Osteoblast (primary cell): ENCODE measurements around the gene FCMR. TPM values are rescaled to one million over a fixed set of nuclear protein-coding genes. Genes with fewer than 3 reads are reported as not detected.

Source experiments
- DNase-seq: peaks from one replicate; pipeline ENCODE4 v3.0.0; 2011; ENCODE audit warnings: low spot score, mixed read lengths; ENCODE audit not compliant: insufficient read length; ENCODE audit errors: missing footprints
- H2AFZ ChIP-seq: 2 replicates; pipeline ENCODE4 v1.6.0; 2011; ENCODE audit warnings: mild to moderate bottlenecking, low read length
- H3K27ac ChIP-seq: 2 replicates; pipeline ENCODE4 v1.5.1; 2011; ENCODE audit warnings: mild to moderate bottlenecking, low read depth, low read length, moderate library complexity
- H3K27me3 ChIP-seq: 2 replicates; pipeline ENCODE4 v1.6.0; 2012; ENCODE audit warnings: mild to moderate bottlenecking, control low read depth, inconsistent platforms, low read length, moderate library complexity; ENCODE audit not compliant: insufficient read depth
- H3K36me3 ChIP-seq: 2 replicates; pipeline ENCODE4 v1.5.1; 2011; ENCODE audit warnings: mild to moderate bottlenecking, low read length, control low read depth, moderate library complexity; ENCODE audit not compliant: insufficient read depth
- H3K4me1 ChIP-seq: 2 replicates; pipeline ENCODE4 v1.5.1; 2011; ENCODE audit warnings: mild to moderate bottlenecking, low read length, control low read depth, moderate library complexity; ENCODE audit not compliant: insufficient read depth
- H3K4me2 ChIP-seq: 2 replicates; pipeline ENCODE4 v1.6.0; 2011; ENCODE audit warnings: mild to moderate bottlenecking, low read length; ENCODE audit not compliant: insufficient read depth
- H3K4me3 ChIP-seq: fragments of 200-600 bp; sonication (generic); 3 replicates; pipeline ENCODE4 v1.5.1; 2012; ENCODE audit warnings: mild to moderate bottlenecking, low read length, inconsistent platforms; ENCODE audit not compliant: insufficient read depth
- H3K79me2 ChIP-seq: 2 replicates; pipeline ENCODE4 v1.6.0; 2012; ENCODE audit warnings: mild to moderate bottlenecking, low read length, control low read depth, inconsistent platforms; ENCODE audit not compliant: insufficient read depth
- H3K9me3 ChIP-seq: 2 replicates; pipeline ENCODE4 v1.5.1; 2011; ENCODE audit warnings: low read depth, low read length, control low read depth
- H4K20me1 ChIP-seq: 2 replicates; pipeline ENCODE4 v1.6.0; 2012; ENCODE audit warnings: mild to moderate bottlenecking, low read length, control low read depth; ENCODE audit not compliant: insufficient read depth
- CTCF ChIP-seq: IDR thresholded peaks from 2 replicates; pipeline ENCODE4 v1.5.1; 2011; ENCODE audit warnings: mild to moderate bottlenecking, low read depth, low read length, moderate library complexity; ENCODE audit errors: extremely low read depth
- total RNA-seq: library from RNA; depleted of rRNA; stranded (reverse); fragments of >200 nt; gene quantifications from 2 replicates; pipeline ENCODE4 v1.2.3, GENCODE V29; 2012

Gene FCMR
- total RNA-seq, 1 donor: not detected

GRCh38 chr1:206890125-206891060, 31.3 kb downstream of the FCMR start:
- H3K4me1 ChIP-seq: peaks cover 38% of the 10 kb centered on the region
- H3K79me2 ChIP-seq: no peaks in the 10 kb centered on the region
- TF ChIP-seq CTCF: no peak
- no peaks in the 10 kb centered on the region for H3K9me3 ChIP-seq
- H3K4me3 ChIP-seq: peak overlapping the region; percentile 10
- H3K4me2 ChIP-seq: peak overlapping the region; percentile 74
- no peaks in the 10 kb centered on the region for H4K20me1 ChIP-seq
- no peaks in the 10 kb centered on the region for H3K27me3 ChIP-seq
- H2AFZ ChIP-seq: no peak overlapping the region
- H3K36me3 ChIP-seq: no peaks in the 10 kb centered on the region
- no peak for DNase-seq
- H3K27ac ChIP-seq: peak overlapping the region; percentile 90

- Histone ChIP-seq H3K4me2 (no peak overlapping the region), H3K9me3 (no peaks in the 10 kb centered on the region), H3K36me3 (no peaks in the 10 kb centered on the region), H2AFZ (no peak overlapping the region), H3K4me1 (peaks cover 30% of the 10 kb centered on the region), H3K4me3 (no peak overlapping the region), H3K27ac (no peak overlapping the region), H3K27me3 (no peaks in the 10 kb centered on the region), H4K20me1 (no peaks in the 10 kb centered on the region), H3K79me2 (no peaks in the 10 kb centered on the region)
- no peak for TF ChIP-seq CTCF
- no peak for DNase-seq
Observed at GRCh38 chr1:206887701-206888100, 34.0 kb downstream of the FCMR start.

- Histone ChIP-seq H3K27ac (no peak overlapping the region), H3K9me3 (no peaks in the 10 kb centered on the region), H3K4me3 (no peak overlapping the region), H4K20me1 (no peaks in the 10 kb centered on the region), H3K4me2 (no peak overlapping the region), H3K36me3 (no peaks in the 10 kb centered on the region), H3K27me3 (no peaks in the 10 kb centered on the region), H3K79me2 (no peaks in the 10 kb centered on the region), H2AFZ (no peak overlapping the region), H3K4me1 (peaks cover 21% of the 10 kb centered on the region)
- no peak for DNase-seq
- TF ChIP-seq CTCF: no peak
Observed at GRCh38 chr1:206886831-206887230, 34.9 kb downstream of the FCMR start.

- Histone ChIP-seq H3K4me1 (peaks cover 9% of the 10 kb centered on the region), H3K27ac (no peak overlapping the region), H3K79me2 (no peaks in the 10 kb centered on the region), H3K9me3 (no peaks in the 10 kb centered on the region), H2AFZ (no peak overlapping the region), H3K27me3 (no peaks in the 10 kb centered on the region), H3K4me3 (no peak overlapping the region), H3K36me3 (no peaks in the 10 kb centered on the region), H4K20me1 (no peaks in the 10 kb centered on the region), H3K4me2 (no peak overlapping the region)
- DNase-seq: no peak
- no peak for TF ChIP-seq CTCF
Observed at GRCh38 chr1:206885341-206886060, 36.2 kb downstream of the FCMR start.
